MV-4-11 (cell line): ENCODE data around the gene RANBP3L.
"Not testable (repeated sequence)": the region's sequence is repeated elsewhere in the genome, so short reads cannot be mapped to it uniquely, and the experiment has no call there.

Source experiments
- DNase-seq: peaks from one replicate; lab custom pipeline; 2025; lab: John Stamatoyannopoulos, UW

The RANBP3L gene

GRCh38 chr5:36301858-36302603 lies at the start of gene RANBP3L:
TSS of gene RANBP3L (minus strand) at chr5:36301902. CDS start at chr5:36301416, 486 bp downstream.
- DNase-seq, result no peak

- DNase-seq, result no peak
Measured at GRCh38 chr5:36346896-36347690, 45.4 kb upstream of the RANBP3L start.

- DNase-seq, result no peak
Measured at GRCh38 chr5:36344899-36345298, 43.2 kb upstream of the RANBP3L start.

- not testable (repeated sequence) for DNase-seq
Measured at GRCh38 chr5:36341720-36342119, 40.0 kb upstream of the RANBP3L start.

- DNase-seq, result no peak
Measured at GRCh38 chr5:36337597-36337996, 35.9 kb upstream of the RANBP3L start.

- DNase-seq, result no peak
Measured at GRCh38 chr5:36334315-36334714, 32.6 kb upstream of the RANBP3L start.

GRCh38 chr5:36332720-36333119 lies 31.0 kb upstream of the RANBP3L start:
- DNase-seq, result not testable (repeated sequence)

GRCh38 chr5:36325196-36325595 lies 23.5 kb upstream of the RANBP3L start:
- no peak for DNase-seq

GRCh38 chr5:36323926-36324781 lies 22.5 kb upstream of the RANBP3L start:
- DNase-seq, result no peak

GRCh38 chr5:36312953-36313672 lies 11.4 kb upstream of the RANBP3L start:
- no peak for DNase-seq

- DNase-seq, result no peak
Measured at GRCh38 chr5:36311956-36312355, 10.3 kb upstream of the RANBP3L start.

GRCh38 chr5:36310138-36310537 lies 8.4 kb upstream of the RANBP3L start:
- peak; percentile 32 for DNase-seq

- DNase-seq, result peak; percentile 23
Measured at GRCh38 chr5:36305571-36306326, 4.0 kb upstream of the RANBP3L start.

- DNase-seq, result peak; percentile 15
Measured at GRCh38 chr5:36304095-36304805, 2.5 kb upstream of the RANBP3L start.

GRCh38 chr5:36300927-36301540 lies 668 bp downstream of the RANBP3L start:
- DNase-seq, result no peak

GRCh38 chr5:36300191-36300926 lies 1.3 kb downstream of the RANBP3L start:
- DNase-seq, result no peak

GRCh38 chr5:36298552-36298951 lies 3.1 kb downstream of the RANBP3L start:
- peak; percentile 75 for DNase-seq

- DNase-seq, result no peak
Measured at GRCh38 chr5:36297653-36298052, 4.0 kb downstream of the RANBP3L start.
